HEK293T (cell line): ENCODE measurements around the gene ZNF593OS.

Experiments used
- BHLHE40 ChIP-seq: fragments of 450-650 bp; IDR thresholded peaks from 2 replicates; pipeline ENCODE4 v1.6.1; 2016; ENCODE audit warnings: mild to moderate bottlenecking, moderate library complexity, borderline replicate concordance
- ELF4 ChIP-seq: fragments of 450-650 bp; IDR thresholded peaks from 2 replicates; pipeline ENCODE4 v1.6.1; 2017; ENCODE audit warnings: antibody characterized with exemption
- FOXK2 ChIP-seq: fragments of 450-650 bp; IDR thresholded peaks from 2 replicates; pipeline ENCODE4 v1.6.1; 2016; ENCODE audit warnings: mild to moderate bottlenecking
- FOXM1 ChIP-seq: fragments of 450-650 bp; IDR thresholded peaks from 2 replicates; pipeline ENCODE4 v1.6.1; 2017; ENCODE audit warnings: mild to moderate bottlenecking, borderline replicate concordance
- L3MBTL2 ChIP-seq: fragments of 450-650 bp; conservative IDR thresholded peaks from 2 replicates; pipeline ENCODE4 v1.6.1; 2016; ENCODE audit warnings: mild to moderate bottlenecking
- LEF1 ChIP-seq: fragments of 450-650 bp; IDR thresholded peaks from 2 replicates; pipeline ENCODE4 v1.6.1; 2017; ENCODE audit warnings: mild to moderate bottlenecking, borderline replicate concordance
- NFRKB ChIP-seq: fragments of 450-650 bp; IDR thresholded peaks from 2 replicates; pipeline ENCODE4 v1.6.1; 2016; ENCODE audit warnings: mild to moderate bottlenecking, moderate library complexity
- PKNOX1 ChIP-seq: fragments of 450-650 bp; IDR thresholded peaks from 2 replicates; pipeline ENCODE4 v1.6.1; 2016
- ZNF384 ChIP-seq: fragments of 450-650 bp; IDR thresholded peaks from 2 replicates; pipeline ENCODE4 v1.6.1; 2016

DNA sequence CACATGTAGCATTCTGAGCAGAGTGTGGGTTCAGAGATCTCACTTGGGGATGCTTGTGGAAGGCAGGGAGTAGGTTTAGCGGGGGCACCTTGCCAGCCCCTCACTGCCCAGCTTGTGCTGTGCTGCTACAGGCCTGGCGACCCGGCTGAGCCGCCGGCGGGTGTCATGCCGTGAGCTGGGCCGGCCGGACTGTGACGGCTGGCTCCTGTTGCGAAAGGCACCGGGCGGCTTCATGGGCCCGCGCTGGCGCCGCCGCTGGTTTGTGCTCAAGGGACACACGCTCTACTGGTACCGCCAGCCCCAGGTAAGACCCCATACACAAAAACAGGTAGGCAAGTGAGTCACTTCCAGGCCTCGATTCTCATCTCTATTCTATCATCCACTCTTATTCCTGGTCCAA lies 13.3 kb upstream of the ZNF593OS start:
- TF ChIP-seq LEF1 (no peak), FOXM1 (no peak), BHLHE40 (no peak), ELF4 (no peak), L3MBTL2 (no peak), FOXK2 (no peak), ZNF384 (no peak), NFRKB (no peak), PKNOX1 (no peak)
